Breast epithelium (tissue), 4 donors: ENCODE measurements around the gene LARP4. TPM values are rescaled to one million over a fixed set of nuclear protein-coding genes. Genes with fewer than 3 reads are reported as not detected.

Experiments
- DNase-seq, 2 donors: peaks; one replicate each; pipeline ENCODE4 v3.0.0-alpha.2; 2019; ENCODE audit warnings: low spot score in 2 of 2
- H3K27ac ChIP-seq, 2 donors: fragments of 200-600 bp; sonication (generic) in 1 of 2; one replicate each; pipeline ENCODE4 v1.5.1; 2016 to 2019; ENCODE audit warnings: mild to moderate bottlenecking in 1 of 2
- H3K27me3 ChIP-seq, 2 donors: fragments of 200-600 bp; sonication (generic) in 1 of 2; one replicate each; pipeline versions ENCODE4 v1.5.1 to v1.6.0; 2017 to 2019; ENCODE audit warnings: control low read depth in 1 of 2, mild to moderate bottlenecking in 1 of 2
- H3K36me3 ChIP-seq: fragments of 200-600 bp; one replicate; pipeline ENCODE4 v1.5.1; 2019
- H3K4me1 ChIP-seq, 2 donors: fragments of 200-600 bp; sonication (generic); one replicate each; pipeline ENCODE4 v1.5.1; 2016 to 2019; ENCODE audit warnings: control low read depth in 1 of 2
- H3K4me3 ChIP-seq, 3 donors: fragments of 200-600 bp; sonication (generic); 1 replicate in 2 of 3; 2 replicates in 1 of 3; pipeline ENCODE4 v1.5.1; 2016 to 2019; ENCODE audit warnings: mild to moderate bottlenecking in 3 of 3, moderate library complexity in 2 of 3
- H3K9me3 ChIP-seq, 2 donors: fragments of 200-600 bp; sonication (generic) in 1 of 2; one replicate each; pipeline ENCODE4 v1.5.1; 2016 to 2019; ENCODE audit warnings: control low read depth in 1 of 2
- POLR2A ChIP-seq: fragments of 450-650 bp; IDR thresholded peaks from one replicate; pipeline ENCODE4 v1.6.1; 2016; ENCODE audit warnings: antibody characterized with exemption, mild to moderate bottlenecking, moderate library complexity
- POLR2AphosphoS5 ChIP-seq, 3 donors: sonication (generic); formaldehyde crosslinking; IDR thresholded peaks; one replicate each; pipeline ENCODE4 v1.6.1; 2017; ENCODE audit warnings: antibody characterized with exemption in 3 of 3
- intact Hi-C: fragments of 100-400 bp; cut with DNase I; formaldehyde crosslinking; loops from one replicate; pipeline ENCODE4 v1.15.1; 2023; ENCODE audit warnings: low total_unique reads
- total RNA-seq, 3 donors: library from RNA; depleted of rRNA; stranded (reverse); fragments of >200 nt; gene quantifications; one replicate each; pipeline ENCODE4 v1.1.0, GENCODE V29; 2016
- TF ChIP-seq, protein P1 (sequence below), 3 donors: fragments of 450-650 bp; IDR thresholded peaks; one replicate each; pipeline ENCODE4 v1.5.1; 2016 to 2017; ENCODE audit warnings: antibody characterized with exemption in 3 of 3, mild to moderate bottlenecking in 3 of 3, moderate library complexity in 3 of 3

Gene LARP4
- total RNA-seq, 3 donors from 2014 or later, result 34.2 to 61.9 (median 56.3) TPM

- TF ChIP-seq, protein P1, sequence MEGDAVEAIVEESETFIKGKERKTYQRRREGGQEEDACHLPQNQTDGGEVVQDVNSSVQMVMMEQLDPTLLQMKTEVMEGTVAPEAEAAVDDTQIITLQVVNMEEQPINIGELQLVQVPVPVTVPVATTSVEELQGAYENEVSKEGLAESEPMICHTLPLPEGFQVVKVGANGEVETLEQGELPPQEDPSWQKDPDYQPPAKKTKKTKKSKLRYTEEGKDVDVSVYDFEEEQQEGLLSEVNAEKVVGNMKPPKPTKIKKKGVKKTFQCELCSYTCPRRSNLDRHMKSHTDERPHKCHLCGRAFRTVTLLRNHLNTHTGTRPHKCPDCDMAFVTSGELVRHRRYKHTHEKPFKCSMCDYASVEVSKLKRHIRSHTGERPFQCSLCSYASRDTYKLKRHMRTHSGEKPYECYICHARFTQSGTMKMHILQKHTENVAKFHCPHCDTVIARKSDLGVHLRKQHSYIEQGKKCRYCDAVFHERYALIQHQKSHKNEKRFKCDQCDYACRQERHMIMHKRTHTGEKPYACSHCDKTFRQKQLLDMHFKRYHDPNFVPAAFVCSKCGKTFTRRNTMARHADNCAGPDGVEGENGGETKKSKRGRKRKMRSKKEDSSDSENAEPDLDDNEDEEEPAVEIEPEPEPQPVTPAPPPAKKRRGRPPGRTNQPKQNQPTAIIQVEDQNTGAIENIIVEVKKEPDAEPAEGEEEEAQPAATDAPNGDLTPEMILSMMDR (IDR thresholded peaks at IDR 0.05), result no peak
- TF ChIP-seq POLR2AphosphoS5 (IDR thresholded peaks at IDR 0.05), result peak in 1 of 3 donors; percentile 37
- peak overlapping the region; percentile 89 to 91 for H3K27ac ChIP-seq
- intact Hi-C loops, result no loop called here
Measured at GRCh38 chr12:50401500-50402081, 906 bp downstream of the LARP4 start.

GRCh38 chr12:50402264-50403000 is 1.7 kb downstream of the LARP4 start:
- DNase-seq, result no peak
- intact Hi-C loops, result no loop called here
- H3K4me1 ChIP-seq, result peaks cover 0 to 11% of the 10 kb centered on the region in 2 donors
- TF ChIP-seq POLR2A, result no peak
- TF ChIP-seq, protein P1 (IDR thresholded peaks at IDR 0.05), result no peak
- TF ChIP-seq POLR2AphosphoS5 (IDR thresholded peaks at IDR 0.05), result no peak
- H3K9me3 ChIP-seq, result no peaks in the 10 kb centered on the region
- H3K36me3 ChIP-seq, result no peaks in the 10 kb centered on the region
- H3K27me3 ChIP-seq, result no peaks in the 10 kb centered on the region
- H3K27ac ChIP-seq, result peak overlapping the region; percentile 89 to 91
- peak overlapping the region; percentile 76 to 88 (median 78) for H3K4me3 ChIP-seq

More at GRCh38 chr12:50401500-50402081, 906 bp downstream of the LARP4 start:
- H3K9me3 ChIP-seq, result no peaks in the 10 kb centered on the region
- peak overlapping the region; percentile 76 to 88 (median 78) for H3K4me3 ChIP-seq
- peaks cover 0 to 11% of the 10 kb centered on the region in 2 donors for H3K4me1 ChIP-seq
- H3K36me3 ChIP-seq, result no peaks in the 10 kb centered on the region
- DNase-seq, result no peak
- H3K27me3 ChIP-seq, result no peaks in the 10 kb centered on the region

GRCh38 chr12:50403001-50403440 is 2.3 kb downstream of the LARP4 start:
- peak overlapping the region; percentile 89 to 91 for H3K27ac ChIP-seq
- H3K27me3 ChIP-seq, result no peaks in the 10 kb centered on the region
- DNase-seq, result no peak
- TF ChIP-seq, protein P1 (IDR thresholded peaks at IDR 0.05), result no peak
- TF ChIP-seq POLR2AphosphoS5 (IDR thresholded peaks at IDR 0.05), result no peak
- TF ChIP-seq POLR2A, result no peak
- intact Hi-C loops, result no loop called here
- H3K4me1 ChIP-seq, result peaks cover 0 to 11% of the 10 kb centered on the region in 2 donors
- H3K36me3 ChIP-seq, result no peaks in the 10 kb centered on the region
- H3K9me3 ChIP-seq, result no peaks in the 10 kb centered on the region
- peak overlapping the region in 2 of 3 donors; percentile 76 to 88 for H3K4me3 ChIP-seq

GRCh38 chr12:50404307-50404706 is 3.6 kb downstream of the LARP4 start:
- H3K27ac ChIP-seq, result no peak overlapping the region
- peaks cover 0 to 11% of the 10 kb centered on the region in 2 donors for H3K4me1 ChIP-seq
- intact Hi-C loops, result no loop called here
- no peaks in the 10 kb centered on the region for H3K36me3 ChIP-seq
- DNase-seq, result no peak
- no peak overlapping the region for H3K4me3 ChIP-seq
- TF ChIP-seq POLR2A (no peak), POLR2AphosphoS5 (IDR thresholded peaks at IDR 0.05) (no peak)
- TF ChIP-seq, protein P1 (IDR thresholded peaks at IDR 0.05), result no peak
- H3K9me3 ChIP-seq, result no peaks in the 10 kb centered on the region
- no peaks in the 10 kb centered on the region for H3K27me3 ChIP-seq

- no peaks in the 10 kb centered on the region for H3K36me3 ChIP-seq
- no peaks in the 10 kb centered on the region for H3K27me3 ChIP-seq
- H3K9me3 ChIP-seq, result no peaks in the 10 kb centered on the region
- no peak overlapping the region for H3K27ac ChIP-seq
- no peak overlapping the region for H3K4me3 ChIP-seq
- TF ChIP-seq, protein P1 (IDR thresholded peaks at IDR 0.05), result no peak
- TF ChIP-seq POLR2AphosphoS5 (IDR thresholded peaks at IDR 0.05) (no peak), POLR2A (no peak)
- no peak for DNase-seq
- intact Hi-C loops, result no loop called here
- no peaks in the 10 kb centered on the region for H3K4me1 ChIP-seq
Measured at GRCh38 chr12:50411051-50411660, 10.5 kb downstream of the LARP4 start.
